Measurements from ENCODE around the gene SOS1.

DNA sequence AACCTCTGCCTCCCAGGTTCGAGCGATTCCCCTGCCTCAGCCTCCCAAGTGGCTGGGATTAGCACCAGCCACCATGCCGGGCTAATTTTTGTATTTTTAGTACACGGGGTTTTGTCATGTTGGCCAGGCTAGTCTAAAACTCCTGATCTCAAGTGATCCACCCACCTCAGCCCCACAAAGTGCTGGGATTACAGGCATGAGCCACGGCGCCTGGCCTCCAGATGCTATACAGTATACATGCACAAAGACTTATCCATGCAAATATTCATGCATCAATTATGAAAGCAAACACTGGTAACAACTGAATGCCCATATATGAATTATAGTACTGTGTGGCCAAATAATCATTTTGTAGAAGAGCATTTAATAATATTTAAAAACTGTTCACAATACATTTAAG is 36.0 kb upstream of the SOS1 start:
- TF ChIP-seq, protein P1, sequence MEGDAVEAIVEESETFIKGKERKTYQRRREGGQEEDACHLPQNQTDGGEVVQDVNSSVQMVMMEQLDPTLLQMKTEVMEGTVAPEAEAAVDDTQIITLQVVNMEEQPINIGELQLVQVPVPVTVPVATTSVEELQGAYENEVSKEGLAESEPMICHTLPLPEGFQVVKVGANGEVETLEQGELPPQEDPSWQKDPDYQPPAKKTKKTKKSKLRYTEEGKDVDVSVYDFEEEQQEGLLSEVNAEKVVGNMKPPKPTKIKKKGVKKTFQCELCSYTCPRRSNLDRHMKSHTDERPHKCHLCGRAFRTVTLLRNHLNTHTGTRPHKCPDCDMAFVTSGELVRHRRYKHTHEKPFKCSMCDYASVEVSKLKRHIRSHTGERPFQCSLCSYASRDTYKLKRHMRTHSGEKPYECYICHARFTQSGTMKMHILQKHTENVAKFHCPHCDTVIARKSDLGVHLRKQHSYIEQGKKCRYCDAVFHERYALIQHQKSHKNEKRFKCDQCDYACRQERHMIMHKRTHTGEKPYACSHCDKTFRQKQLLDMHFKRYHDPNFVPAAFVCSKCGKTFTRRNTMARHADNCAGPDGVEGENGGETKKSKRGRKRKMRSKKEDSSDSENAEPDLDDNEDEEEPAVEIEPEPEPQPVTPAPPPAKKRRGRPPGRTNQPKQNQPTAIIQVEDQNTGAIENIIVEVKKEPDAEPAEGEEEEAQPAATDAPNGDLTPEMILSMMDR (IDR thresholded peaks at IDR 0.05; ENCODE audit: insufficient read depth, low read depth, low read length), result no peak
- TF ChIP-seq EZH2 (IDR thresholded peaks at IDR 0.05; ENCODE audit: insufficient read depth, low read length), result no peak
